Skeletal muscle satellite cell (primary cell): Measurements from ENCODE around the gene RHOC. TPM values are rescaled to one million over a fixed set of nuclear protein-coding genes. Genes with fewer than 3 reads are reported as not detected.
A peak's percentile ranks its signal among the peaks of the same experiment; 100 is the strongest.
"Not testable (repeated sequence)": the region's sequence is repeated elsewhere in the genome, so short reads cannot be mapped to it uniquely, and the experiment has no call there.

Experiments used
- H3K27me3 ChIP-seq: 2 replicates; pipeline ENCODE4 v1.7.0; 2013; ENCODE audit warnings: low read length; ENCODE audit not compliant: control insufficient read depth, insufficient read depth
- H3K36me3 ChIP-seq: 2 replicates; pipeline ENCODE4 v1.7.0; 2013; ENCODE audit warnings: mild to moderate bottlenecking, control low read depth, low read length; ENCODE audit not compliant: insufficient read depth
- H3K4me1 ChIP-seq: 2 replicates; pipeline ENCODE4 v1.7.0; 2013; ENCODE audit warnings: low read length; ENCODE audit not compliant: control insufficient read depth, insufficient read depth
- H3K4me2 ChIP-seq: 2 replicates; pipeline ENCODE4 v1.7.0; 2013; ENCODE audit warnings: mild to moderate bottlenecking, low read length
- H3K4me3 ChIP-seq: 2 replicates; pipeline ENCODE4 v1.7.0; 2013; ENCODE audit warnings: low read length
- H3K9ac ChIP-seq: 2 replicates; pipeline ENCODE4 v1.7.0; 2013; ENCODE audit warnings: mild to moderate bottlenecking, low read depth, low read length, moderate library complexity
- H3K9me3 ChIP-seq: replicated peaks from 2 replicates; pipeline ENCODE4 v1.7.0; 2013; ENCODE audit warnings: mild to moderate bottlenecking, control low read depth, low read length
- total RNA-seq: library from RNA; depleted of rRNA; stranded (reverse); fragments of >200 nt; gene quantifications from 2 replicates; pipeline ENCODE4 v1.2.3, GENCODE V29; 2012; rRNA removed

The RHOC gene
- total RNA-seq: 470 and 733 TPM in 2 replicates

- H3K9ac ChIP-seq: peak within 1 kb of the TSS; percentile 96
- H3K9me3 ChIP-seq: no peaks in the 10 kb centered on the region
- peaks cover 27% of the 10 kb centered on the region for H3K36me3 ChIP-seq
- H3K27me3 ChIP-seq: no peaks in the 10 kb centered on the region
- peaks cover 35% of the 10 kb centered on the region for H3K4me1 ChIP-seq
- H3K4me2 ChIP-seq: peak within 1 kb of the TSS; percentile 91
- peak within 1 kb of the TSS; percentile 93 for H3K4me3 ChIP-seq
Measured at GRCh38 chr1:112706505-112707220, at the start of gene RHOC. Gene RHOC (minus strand): TSS chr1:112707127. CDS start chr1:112703799, 3,328 bp downstream.

DNA sequence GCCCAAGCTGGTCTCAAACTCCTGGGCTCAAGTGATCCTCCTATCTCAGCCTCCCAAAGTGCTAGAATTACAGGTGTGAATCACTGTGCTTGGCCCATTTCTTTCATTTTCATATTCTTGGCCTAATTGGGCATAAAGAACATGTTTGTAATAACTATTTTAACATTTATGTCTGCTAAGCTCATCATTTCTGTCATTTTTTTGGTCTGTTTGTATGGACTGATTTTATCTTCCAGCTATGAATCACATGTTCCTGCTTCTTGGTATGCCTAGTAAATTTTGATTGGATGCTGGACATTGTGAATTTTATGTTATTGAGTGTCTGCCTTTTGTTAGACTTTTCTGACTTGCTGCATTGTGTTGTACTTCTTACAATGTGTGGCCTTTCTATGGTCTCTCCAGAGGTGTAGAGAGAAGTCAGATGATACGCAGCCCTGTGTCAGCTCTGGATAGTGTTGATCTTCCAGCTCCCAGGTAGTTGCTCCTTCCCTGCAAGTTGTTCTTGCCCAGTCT lies 47.2 kb upstream of the RHOC start:
- no peaks in the 10 kb centered on the region for H3K9me3 ChIP-seq
- H3K9ac ChIP-seq: no peak overlapping the region
- H3K4me3 ChIP-seq: no peak overlapping the region
- no peaks in the 10 kb centered on the region for H3K4me1 ChIP-seq
- no peaks in the 10 kb centered on the region for H3K36me3 ChIP-seq
- H3K27me3 ChIP-seq: peaks cover 13% of the 10 kb centered on the region
- H3K4me2 ChIP-seq: no peak overlapping the region

- Histone ChIP-seq H3K9ac (no peak overlapping the region), H3K27me3 (peaks cover 19% of the 10 kb centered on the region), H3K36me3 (no peaks in the 10 kb centered on the region), H3K4me3 (no peak overlapping the region), H3K9me3 (no peaks in the 10 kb centered on the region), H3K4me2 (no peak overlapping the region), H3K4me1 (peaks cover 8% of the 10 kb centered on the region)
Measured at GRCh38 chr1:112748396-112748795, 41.5 kb upstream of the RHOC start.

- peak overlapping the region; percentile 35 for H3K9ac ChIP-seq
- H3K4me3 ChIP-seq: peak overlapping the region; percentile 67
- H3K36me3 ChIP-seq: no peaks in the 10 kb centered on the region
- H3K9me3 ChIP-seq: no peaks in the 10 kb centered on the region
- H3K27me3 ChIP-seq: peaks cover 22% of the 10 kb centered on the region
- H3K4me2 ChIP-seq: peak overlapping the region; percentile 81
- H3K4me1 ChIP-seq: peaks cover 8% of the 10 kb centered on the region
Measured at GRCh38 chr1:112744009-112744578, 37.2 kb upstream of the RHOC start.

- Histone ChIP-seq H3K36me3 (no peaks in the 10 kb centered on the region), H3K27me3 (peaks cover 21% of the 10 kb centered on the region), H3K4me3 (peak overlapping the region; percentile 67), H3K9me3 (no peaks in the 10 kb centered on the region), H3K4me1 (peaks cover 8% of the 10 kb centered on the region), H3K4me2 (peak overlapping the region; percentile 81), H3K9ac (peak overlapping the region; percentile 35)
Measured at GRCh38 chr1:112743174-112744008, 36.5 kb upstream of the RHOC start.

DNA sequence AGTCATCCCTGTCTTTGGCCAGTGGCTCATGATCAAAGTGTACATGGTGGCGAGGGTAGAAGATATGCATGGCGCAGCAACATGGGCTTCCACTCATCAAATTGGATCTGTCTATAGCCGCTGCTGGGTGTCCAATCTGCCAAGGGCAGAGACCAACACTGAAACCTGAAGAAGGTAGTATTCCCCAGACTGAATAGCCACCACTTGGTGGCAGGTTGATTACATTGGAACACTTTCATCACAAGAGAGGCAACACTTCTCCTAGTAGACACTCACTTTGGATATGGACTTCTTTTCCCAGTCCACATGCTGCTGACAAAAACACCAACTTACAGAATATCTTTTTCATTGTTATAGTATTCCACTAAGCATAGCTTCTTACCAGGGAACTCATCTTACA lies 30.6 kb upstream of the RHOC start:
- H3K4me2 ChIP-seq: no peak overlapping the region
- no peaks in the 10 kb centered on the region for H3K36me3 ChIP-seq
- no peak overlapping the region for H3K9ac ChIP-seq
- H3K4me3 ChIP-seq: no peak overlapping the region
- no peaks in the 10 kb centered on the region for H3K9me3 ChIP-seq
- H3K27me3 ChIP-seq: peaks cover 8% of the 10 kb centered on the region
- H3K4me1 ChIP-seq: peaks cover 18% of the 10 kb centered on the region

DNA sequence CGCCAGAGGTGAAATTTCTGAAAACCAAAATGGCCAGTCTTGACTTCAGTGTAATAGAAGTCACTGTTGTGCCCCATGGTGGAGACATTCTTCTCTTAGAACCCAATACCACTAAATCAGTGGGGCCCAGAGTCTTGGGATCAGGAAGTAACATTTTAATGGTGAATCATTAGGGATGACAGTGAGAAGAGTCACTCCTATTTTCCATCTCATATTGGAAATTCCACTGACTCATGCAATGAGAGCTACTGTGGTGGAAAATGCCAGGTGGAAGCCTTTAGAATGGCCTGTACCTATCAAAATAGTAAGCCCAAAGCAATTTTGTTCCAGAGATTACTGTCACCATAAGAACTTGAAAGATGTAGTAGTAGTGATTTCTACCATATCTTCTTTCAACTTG lies 28.8 kb upstream of the RHOC start:
- peak overlapping the region; percentile 28 for H3K4me2 ChIP-seq
- no peaks in the 10 kb centered on the region for H3K9me3 ChIP-seq
- no peak overlapping the region for H3K4me3 ChIP-seq
- peaks cover 19% of the 10 kb centered on the region for H3K4me1 ChIP-seq
- H3K9ac ChIP-seq: no peak overlapping the region
- H3K36me3 ChIP-seq: no peaks in the 10 kb centered on the region
- no peaks in the 10 kb centered on the region for H3K27me3 ChIP-seq

GRCh38 chr1:112731451-112731850 lies 24.5 kb upstream of the RHOC start:
- Histone ChIP-seq H3K36me3 (no peaks in the 10 kb centered on the region), H3K27me3 (no peaks in the 10 kb centered on the region), H3K4me1 (peaks cover 24% of the 10 kb centered on the region), H3K9me3 (no peaks in the 10 kb centered on the region), H3K4me3 (no peak overlapping the region), H3K9ac (no peak overlapping the region), H3K4me2 (no peak overlapping the region)

GRCh38 chr1:112729909-112730308 lies 23.0 kb upstream of the RHOC start:
- Histone ChIP-seq H3K9ac (no peak overlapping the region), H3K4me2 (no peak overlapping the region), H3K27me3 (no peaks in the 10 kb centered on the region)

DNA sequence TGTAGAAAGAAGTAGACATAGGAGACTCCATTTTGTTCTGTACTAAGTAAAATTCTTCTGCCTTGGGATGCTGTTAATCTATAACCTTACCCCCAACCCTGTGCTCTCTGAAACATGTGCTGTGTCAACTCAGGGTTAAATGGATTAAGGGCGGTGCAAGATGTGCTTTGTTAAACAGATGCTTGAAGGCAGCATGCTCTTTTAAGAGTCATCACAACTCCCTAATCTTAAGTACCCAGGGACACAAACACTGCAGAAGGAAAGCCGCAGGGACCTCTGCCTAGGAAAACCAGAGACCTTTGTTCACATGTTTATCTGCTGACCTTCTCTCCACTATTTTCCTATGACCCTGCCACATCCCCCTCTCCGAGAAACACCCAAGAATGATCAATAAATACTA lies 22.1 kb upstream of the RHOC start:
- H3K4me1 ChIP-seq: peaks cover 11% of the 10 kb centered on the region
- H3K4me2 ChIP-seq, H3K36me3 ChIP-seq, H3K27me3 ChIP-seq, H3K9me3 ChIP-seq, H3K4me3 ChIP-seq, H3K9ac ChIP-seq: not testable (repeated sequence)

More at GRCh38 chr1:112729909-112730308, 23.0 kb upstream of the RHOC start:
- Histone ChIP-seq H3K4me1 (peaks cover 11% of the 10 kb centered on the region), H3K9me3 (no peaks in the 10 kb centered on the region), H3K4me3 (no peak overlapping the region), H3K36me3 (no peaks in the 10 kb centered on the region)

- not testable (repeated sequence) for H3K4me2 ChIP-seq, H3K27me3 ChIP-seq, H3K9me3 ChIP-seq, H3K9ac ChIP-seq, H3K4me3 ChIP-seq, H3K36me3 ChIP-seq
- peaks cover 11% of the 10 kb centered on the region for H3K4me1 ChIP-seq
Measured at GRCh38 chr1:112728306-112728971, 21.5 kb upstream of the RHOC start.
